MCF 10A (cell line): ENCODE results near the gene FGFR2. TPM values are rescaled to one million over a fixed set of nuclear protein-coding genes. Genes with fewer than 3 reads are reported as not detected.

Source experiments
- BruUV-seq: library from RNA; stranded (reverse); fragments of 400-500 nt; replicated peaks from 2 replicates; lab custom pipeline; 2021; lab: Mats Ljungman, UMichigan
- CTCF ChIA-PET: fragments of 300-600 bp; sonication (Branson Sonifier 250); formaldehyde crosslinking; extraction: SDS; loops from one replicate; lab custom pipeline; 2021; ENCODE audit warnings: antibody characterized with exemption, inconsistent platforms; lab: Yijun Ruan, JAX
- POLR2A ChIA-PET: fragments of 300-600, 350-650 bp; sonication (Branson Sonifier 250); formaldehyde crosslinking; extraction: SDS; loops from one replicate; lab custom pipeline; 2020; ENCODE audit warnings: antibody characterized with exemption, inconsistent platforms; lab: Yijun Ruan, JAX
- DNase-seq: peaks from one replicate; pipeline ENCODE4 v3.0.0-alpha.2; 2018; ENCODE audit not compliant: unreplicated experiment
- H3K27ac Mint-ChIP-seq: one replicate; pipeline ENCODE4 v1.8.0; 2022; ENCODE audit warnings: mild to moderate bottlenecking, low read depth, mixed read lengths; ENCODE audit not compliant: unreplicated experiment
- H3K27me3 Mint-ChIP-seq: one replicate; pipeline ENCODE4 v1.8.0; 2022; ENCODE audit warnings: mixed read lengths; ENCODE audit not compliant: insufficient read depth, unreplicated experiment
- H3K36me3 Mint-ChIP-seq: one replicate; pipeline ENCODE4 v1.8.0; 2022; ENCODE audit warnings: mild to moderate bottlenecking, moderate library complexity, mixed read lengths; ENCODE audit not compliant: insufficient read depth, unreplicated experiment
- H3K4me1 Mint-ChIP-seq: one replicate; pipeline ENCODE4 v1.8.0; 2022; ENCODE audit warnings: mixed read lengths; ENCODE audit not compliant: insufficient read depth, unreplicated experiment
- H3K4me3 Mint-ChIP-seq: one replicate; pipeline ENCODE4 v1.8.0; 2022; ENCODE audit warnings: mild to moderate bottlenecking, moderate library complexity, mixed read lengths; ENCODE audit not compliant: unreplicated experiment
- H3K9me3 Mint-ChIP-seq: one replicate; pipeline ENCODE4 v1.8.0; 2022; ENCODE audit warnings: mixed read lengths; ENCODE audit not compliant: unreplicated experiment
- CTCF ChIP-seq: fragments of 200-600 bp; IDR thresholded peaks from one replicate; pipeline ENCODE4 v1.8.0; 2022; ENCODE audit warnings: antibody characterized with exemption, mild to moderate bottlenecking; ENCODE audit not compliant: unreplicated experiment
- intact Hi-C: fragments of 100-400 bp; cut with micrococcal nuclease; formaldehyde crosslinking; loops from 2 replicates; pipeline ENCODE4 v1.14.1; 2022
- total RNA-seq: library from RNA; stranded (reverse); gene quantifications from 2 replicates; pipeline ENCODE4 v1.2.3, GENCODE V29; 2022

The FGFR2 gene
- total RNA-seq, 1 experiment from 2014 or later = 2.7 TPM

GRCh38 chr10:121435099-121435875 lies 163.0 kb downstream of the FGFR2 start:
- no peaks in the 10 kb centered on the region for H3K4me1 Mint-ChIP-seq
- no peaks in the 10 kb centered on the region for H3K27me3 Mint-ChIP-seq
- TF ChIP-seq CTCF = no peak
- CTCF ChIA-PET = interaction anchor here (0.6 kb wide), 2 partner anchors 55 to 345 kb away, joined by 3 to 5 read pairs; no protein-coding TSS in a partner anchor
- no peak overlapping the region for H3K4me3 Mint-ChIP-seq
- BruUV-seq = no TSS peak
- no peak for DNase-seq
- POLR2A ChIA-PET = interaction anchor here (0.7 kb wide), 1 partner anchor 13 kb away, joined by 4 read pairs; no protein-coding TSS in a partner anchor
- no peak overlapping the region for H3K27ac Mint-ChIP-seq
- no peaks in the 10 kb centered on the region for H3K9me3 Mint-ChIP-seq
- intact Hi-C loops = no loop called here
- H3K36me3 Mint-ChIP-seq = no peaks in the 10 kb centered on the region

GRCh38 chr10:121433965-121434364 lies 164.3 kb downstream of the FGFR2 start:
- Mint-ChIP-seq H3K27ac (no peak overlapping the region), H3K27me3 (no peaks in the 10 kb centered on the region), H3K36me3 (no peaks in the 10 kb centered on the region), H3K4me3 (no peak overlapping the region), H3K4me1 (no peaks in the 10 kb centered on the region), H3K9me3 (no peaks in the 10 kb centered on the region)
- ChIA-PET CTCF (no interaction called here), POLR2A (no interaction called here)
- TF ChIP-seq CTCF = no peak
- DNase-seq = no peak
- BruUV-seq = no TSS peak
- intact Hi-C loops = no loop called here

DNA sequence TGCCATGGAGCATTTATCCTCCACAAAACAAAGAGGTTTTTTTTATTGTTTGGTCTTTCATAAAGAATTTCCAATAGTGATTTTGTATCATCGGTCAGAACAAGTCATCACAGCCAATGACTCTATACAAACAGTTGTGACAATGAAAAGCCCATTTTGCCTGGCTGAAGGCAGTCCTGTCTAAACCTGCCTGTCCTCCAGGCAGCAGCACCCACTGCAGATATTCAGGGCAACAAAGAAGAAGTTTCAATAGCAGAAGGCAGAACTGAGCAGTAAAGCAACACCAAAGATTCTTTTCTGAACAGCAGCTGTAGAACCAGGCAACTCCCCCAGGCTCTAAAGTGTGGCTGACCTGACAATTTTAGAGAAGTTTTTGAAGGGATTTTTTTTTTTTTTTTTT lies 169.4 kb downstream of the FGFR2 start:
- no peak overlapping the region for H3K4me3 Mint-ChIP-seq
- H3K9me3 Mint-ChIP-seq = no peaks in the 10 kb centered on the region
- H3K27ac Mint-ChIP-seq = no peak overlapping the region
- no peak for TF ChIP-seq CTCF
- ChIA-PET CTCF (no interaction called here), POLR2A (interaction anchor here (0.7 kb wide), 2 partner anchors 450 to 1944 kb away, joined by 3 read pairs; no protein-coding TSS in a partner anchor)
- H3K4me1 Mint-ChIP-seq = no peaks in the 10 kb centered on the region
- H3K27me3 Mint-ChIP-seq = no peaks in the 10 kb centered on the region
- DNase-seq = no peak
- intact Hi-C loops = no loop called here
- no peaks in the 10 kb centered on the region for H3K36me3 Mint-ChIP-seq
- no TSS peak for BruUV-seq
